NCI-H748 treated with DMSO at 0.1 percent for 48 hours (cell line): ENCODE measurements around the gene EFCAB6.

Experiments
- DNase-seq: peaks from one replicate; lab custom pipeline; 2025; lab: John Stamatoyannopoulos, UW

EFCAB6 gene

GRCh38 chr22:43634316-43634715 is 177.8 kb downstream of the EFCAB6 start:
- no peak for DNase-seq

- no peak for DNase-seq
Measured at GRCh38 chr22:43633631-43634285, 178.3 kb downstream of the EFCAB6 start.

GRCh38 chr22:43631846-43632245 is 180.3 kb downstream of the EFCAB6 start:
- no peak for DNase-seq

GRCh38 chr22:43631201-43631600 is 180.9 kb downstream of the EFCAB6 start:
- DNase-seq, result no peak

- DNase-seq, result no peak
Measured at GRCh38 chr22:43630451-43630850, 181.7 kb downstream of the EFCAB6 start.

GRCh38 chr22:43628250-43628649 is 183.9 kb downstream of the EFCAB6 start:
- DNase-seq, result no peak

GRCh38 chr22:43627485-43628213 is 184.5 kb downstream of the EFCAB6 start:
- no peak for DNase-seq

GRCh38 chr22:43625242-43625641 is 186.9 kb downstream of the EFCAB6 start:
- DNase-seq, result no peak

- DNase-seq, result no peak
Measured at GRCh38 chr22:43624144-43624998, 187.7 kb downstream of the EFCAB6 start.

- no peak for DNase-seq
Measured at GRCh38 chr22:43622886-43623285, 189.2 kb downstream of the EFCAB6 start.

- DNase-seq, result no peak
Measured at GRCh38 chr22:43620197-43620596, 191.9 kb downstream of the EFCAB6 start.

GRCh38 chr22:43618517-43618916 is 193.6 kb downstream of the EFCAB6 start:
- no peak for DNase-seq

- DNase-seq, result peak; percentile 2
Measured at GRCh38 chr22:43616645-43617044, 195.5 kb downstream of the EFCAB6 start.

- no peak for DNase-seq
Measured at GRCh38 chr22:43600265-43600664, 211.8 kb downstream of the EFCAB6 start.

- DNase-seq, result peak; percentile 54
Measured at GRCh38 chr22:43592476-43592875, 219.6 kb downstream of the EFCAB6 start.

GRCh38 chr22:43591380-43591779 is 220.7 kb downstream of the EFCAB6 start:
- no peak for DNase-seq

GRCh38 chr22:43587574-43587973 is 224.5 kb downstream of the EFCAB6 start:
- no peak for DNase-seq

GRCh38 chr22:43583501-43583900 is 228.6 kb downstream of the EFCAB6 start:
- no peak for DNase-seq

GRCh38 chr22:43582394-43582793 is 229.7 kb downstream of the EFCAB6 start:
- no peak for DNase-seq

- DNase-seq, result no peak
Measured at GRCh38 chr22:43580271-43580750, 231.8 kb downstream of the EFCAB6 start.

- DNase-seq, result no peak
Measured at GRCh38 chr22:43574738-43575137, 237.4 kb downstream of the EFCAB6 start.

GRCh38 chr22:43572710-43573109 is 239.4 kb downstream of the EFCAB6 start:
- no peak for DNase-seq

GRCh38 chr22:43571181-43571580 is 240.9 kb downstream of the EFCAB6 start:
- no peak for DNase-seq
